Transverse colon (tissue), 3 donors: ENCODE measurements around the gene SLBP.

Experiments
- CTCF ChIP-seq, 5 experiments: fragments of 200-600 bp in 3 of 5; fragments of 450-650 bp in 2 of 5; sonication (generic) in 3 of 5; IDR thresholded peaks; 1 replicate in 2 of 5; 2 replicates in 3 of 5; pipeline ENCODE4 v1.5.1; 2016 to 2017; ENCODE audit warnings: antibody characterized with exemption in 5 of 5, inconsistent platforms in 3 of 5, mild to moderate bottlenecking in 2 of 5, moderate library complexity in 1 of 5
- POLR2A ChIP-seq: fragments of 450-650 bp; IDR thresholded peaks from one replicate; pipeline ENCODE4 v1.6.1; 2016; ENCODE audit warnings: antibody characterized with exemption, mild to moderate bottlenecking, moderate library complexity

GRCh38 chr4:1746919-1747602 is 34.9 kb upstream of the SLBP start:
- no peak for TF ChIP-seq CTCF (IDR thresholded peaks at IDR 0.05)
- no peak for TF ChIP-seq POLR2A
